ELR (cell line): ENCODE measurements around the gene HSPA8.
A peak's percentile ranks its signal among the peaks of the same experiment; 100 is the strongest.

ENCODE experiments used
- DNase-seq: peaks from one replicate; pipeline ENCODE4 v3.0.0-alpha.2; 2015; ENCODE audit warnings: low read depth

The HSPA8 gene

GRCh38 chr11:123047266-123047946, 14.5 kb downstream of the HSPA8 start:
- DNase-seq: no peak

DNA sequence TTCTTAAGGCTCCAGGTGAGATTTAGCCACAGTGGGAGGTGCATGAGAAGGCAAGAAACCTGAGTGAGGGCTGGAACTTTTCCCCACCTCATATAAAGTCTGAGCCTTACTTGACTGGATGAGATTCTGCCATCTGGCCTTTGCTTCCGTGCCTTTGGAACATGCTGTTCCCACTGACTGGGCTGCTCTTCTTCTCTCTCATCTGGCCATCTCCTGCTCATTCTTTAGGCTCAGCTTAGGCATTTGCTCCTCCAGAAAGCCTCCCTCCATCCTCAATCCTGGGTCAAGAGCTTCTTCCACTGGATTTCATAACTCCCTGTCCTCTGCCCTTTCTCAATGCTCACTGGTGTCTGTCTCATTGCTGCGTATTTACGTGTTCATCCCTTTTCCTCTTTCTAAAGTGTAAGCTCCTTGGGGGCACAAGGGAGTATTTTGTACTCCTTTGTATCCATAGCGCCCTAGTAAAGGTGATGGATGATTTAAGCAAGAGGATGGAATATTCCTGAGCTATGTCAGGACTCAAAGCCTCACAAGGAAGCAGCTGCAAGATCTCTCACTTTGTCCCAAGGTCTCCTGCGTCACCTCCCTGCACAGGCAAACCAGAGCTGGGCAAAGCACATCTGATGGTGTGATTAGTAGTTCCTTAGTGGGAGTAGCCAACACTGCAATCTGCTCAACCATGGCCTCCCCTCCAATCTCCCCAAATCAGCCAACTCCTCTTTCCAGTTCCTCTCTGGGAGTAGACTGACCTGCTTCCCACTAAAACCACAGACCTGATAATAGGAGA, 15.3 kb downstream of the HSPA8 start:
- DNase-seq: no peak

- DNase-seq: no peak
Measured at GRCh38 chr11:123045101-123045500, 16.8 kb downstream of the HSPA8 start.

DNA sequence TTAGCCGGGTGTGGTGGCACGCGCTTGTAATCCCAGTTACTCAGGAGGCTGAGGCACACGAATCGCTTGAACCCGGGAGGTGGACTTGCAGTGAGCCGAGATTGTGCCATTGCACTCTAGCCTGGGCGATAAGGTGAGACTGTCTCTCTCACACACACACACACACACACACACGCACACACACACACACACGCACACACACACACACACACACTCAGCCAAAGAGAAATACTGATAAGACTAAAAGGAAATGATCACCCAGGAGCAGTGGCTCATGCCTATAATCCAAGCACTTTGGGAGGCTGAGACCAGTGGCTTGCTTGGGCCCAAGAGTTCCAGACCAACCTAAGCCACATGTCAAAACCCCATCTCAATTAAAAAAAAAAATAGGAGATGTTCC, 20.8 kb downstream of the HSPA8 start:
- no peak for DNase-seq

GRCh38 chr11:123040111-123040432, 21.9 kb downstream of the HSPA8 start:
- DNase-seq: no peak

- DNase-seq: no peak
Measured at GRCh38 chr11:123035831-123036230, 26.1 kb downstream of the HSPA8 start.

- DNase-seq: no peak
Measured at GRCh38 chr11:123034597-123034996, 27.3 kb downstream of the HSPA8 start.

GRCh38 chr11:123033895-123034294, 28.0 kb downstream of the HSPA8 start:
- peak; percentile 57 for DNase-seq

GRCh38 chr11:123030517-123030916, 31.4 kb downstream of the HSPA8 start:
- DNase-seq: no peak

- DNase-seq: peak; percentile 79
Measured at GRCh38 chr11:123020968-123021367, 41.0 kb downstream of the HSPA8 start.

DNA sequence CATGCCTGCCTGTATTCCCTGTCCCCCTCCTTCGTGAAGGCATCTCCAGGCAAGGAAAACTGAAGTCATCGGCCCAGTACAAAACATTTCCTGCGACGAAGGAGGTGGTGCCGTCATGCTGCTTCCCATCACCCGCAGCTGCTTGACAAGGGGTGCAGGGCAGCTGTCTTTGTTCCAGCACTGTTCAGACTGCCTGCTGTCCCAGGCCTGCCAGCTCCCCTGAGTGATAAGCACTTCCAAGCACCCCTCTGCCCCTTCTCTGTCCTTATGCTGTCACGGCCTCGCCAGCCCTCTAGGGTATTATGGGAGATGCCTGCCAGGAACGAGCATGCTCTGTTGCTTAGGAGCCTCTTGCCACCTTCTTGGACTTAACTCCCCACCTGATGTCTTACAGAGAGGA, 43.2 kb downstream of the HSPA8 start:
- no peak for DNase-seq

DNA sequence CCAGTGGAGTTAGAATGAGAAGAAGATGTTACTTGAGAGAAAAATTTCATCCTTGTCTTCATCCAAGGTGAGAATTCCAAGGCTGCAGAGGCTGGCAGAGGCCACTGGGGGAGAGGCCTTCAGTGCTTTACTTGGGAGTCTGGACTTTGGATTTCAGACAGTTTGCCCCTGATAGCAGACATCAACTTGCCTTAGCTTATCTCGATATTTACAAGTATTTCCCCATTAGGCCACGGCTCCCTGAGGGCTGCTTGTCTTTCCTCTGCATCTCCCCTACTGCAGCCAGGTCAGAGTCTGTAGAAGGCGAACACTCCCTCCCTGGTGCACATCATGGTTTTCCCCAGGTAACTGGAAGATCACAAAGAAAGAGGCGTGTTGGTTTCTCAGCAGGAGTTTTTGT, 50.4 kb downstream of the HSPA8 start:
- DNase-seq: no peak
